Keratinocyte (primary cell): Measurements from ENCODE around the gene TJP2. TPM values are rescaled to one million over a fixed set of nuclear protein-coding genes. Genes with fewer than 3 reads are reported as not detected.

Source experiments
- DNase-seq: peaks from one replicate; pipeline ENCODE4 v3.0.0-alpha.2; 2011; ENCODE audit warnings: low read depth, missing footprints, low spot score
- FAIRE-seq: peaks from 2 replicates; lab custom pipeline; 2011; peaks lifted over from hg19 to GRCh38; lab: Jason Lieb, UNC
- H2AFZ ChIP-seq: 2 replicates; pipeline ENCODE4 v1.6.0; 2012; ENCODE audit warnings: low read length, control low read depth, inconsistent platforms; ENCODE audit not compliant: control insufficient read depth
- H3K27ac ChIP-seq: 2 replicates; pipeline ENCODE4 v1.5.1; 2011; ENCODE audit warnings: low read length; ENCODE audit not compliant: control insufficient read depth, insufficient read depth
- H3K27me3 ChIP-seq: 3 replicates; pipeline ENCODE4 v1.6.0; 2011; ENCODE audit warnings: low read length; ENCODE audit not compliant: control insufficient read depth, insufficient read depth; ENCODE audit errors: extremely low read depth
- H3K36me3 ChIP-seq, 2 experiments: 2 replicates in 1 of 2; 3 replicates in 1 of 2; pipeline ENCODE4 v1.5.1; 2011; ENCODE audit warnings: low read length in 2 of 2, mild to moderate bottlenecking in 1 of 2; ENCODE audit not compliant: control insufficient read depth in 2 of 2, insufficient read depth in 2 of 2; ENCODE audit errors: extremely low read depth in 1 of 2
- H3K4me1 ChIP-seq: 3 replicates; pipeline ENCODE4 v1.5.1; 2011; ENCODE audit warnings: low read length; ENCODE audit not compliant: control insufficient read depth, insufficient read depth; ENCODE audit errors: extremely low read depth
- H3K4me2 ChIP-seq: 3 replicates; pipeline ENCODE4 v1.6.0; 2011; ENCODE audit warnings: low read depth, low read length; ENCODE audit not compliant: control insufficient read depth, insufficient read depth; ENCODE audit errors: extremely low read depth
- H3K4me3 ChIP-seq, 3 experiments: fragments of 200-600 bp in 1 of 3; sonication (generic) in 1 of 3; 2 replicates in 2 of 3; 3 replicates in 1 of 3; pipeline ENCODE4 v1.5.1; 2011 to 2016; ENCODE audit warnings: low read length in 3 of 3, mild to moderate bottlenecking in 3 of 3, control low read depth in 2 of 3, inconsistent platforms in 1 of 3, low read depth in 1 of 3, mixed read lengths in 1 of 3, mixed run types in 1 of 3, moderate library complexity in 1 of 3; ENCODE audit not compliant: control insufficient read depth in 2 of 3, insufficient read depth in 2 of 3; ENCODE audit errors: extremely low read depth in 1 of 3
- H3K79me2 ChIP-seq: 2 replicates; pipeline ENCODE4 v1.6.0; 2012; ENCODE audit warnings: low read length; ENCODE audit not compliant: control insufficient read depth, insufficient read depth
- H3K9ac ChIP-seq: 3 replicates; pipeline ENCODE4 v1.6.0; 2011; ENCODE audit warnings: low read length; ENCODE audit not compliant: control insufficient read depth, insufficient read depth; ENCODE audit errors: extremely low read depth
- H3K9me1 ChIP-seq: 3 replicates; pipeline ENCODE4 v1.6.0; 2011; ENCODE audit warnings: low read length; ENCODE audit not compliant: control insufficient read depth, insufficient read depth; ENCODE audit errors: extremely low read depth
- H3K9me3 ChIP-seq: 2 replicates; pipeline ENCODE4 v1.5.1; 2012; ENCODE audit warnings: low read depth, low read length; ENCODE audit not compliant: control insufficient read depth
- H4K20me1 ChIP-seq: 3 replicates; pipeline ENCODE4 v1.6.0; 2011; ENCODE audit warnings: low read length; ENCODE audit not compliant: control insufficient read depth, insufficient read depth; ENCODE audit errors: extremely low read depth
- EZH2 ChIP-seq: IDR thresholded peaks from one replicate; pipeline ENCODE4 v1.6.1; 2012; ENCODE audit warnings: inconsistent platforms, mild to moderate bottlenecking, low read length, moderate library complexity
- dilution Hi-C: fragments of 300-500 bp; cut with MboI; formaldehyde crosslinking; loops from one replicate; pipeline ENCODE4 v1.7.0; 2020; ENCODE audit warnings: low sequenced_read_pairs; ENCODE audit not compliant: extremely low pct_ligation_motif_present
- polyA plus RNA-seq, 5 experiments: library from polyadenylated mRNA; depleted of rRNA in 3 of 5; stranded (reverse) in 3 of 5; stranded (forward) in 1 of 5; unstranded in 1 of 5; fragments of >200 nt; gene quantifications; 1 replicate in 1 of 5; 2 replicates in 3 of 5; 3 replicates in 1 of 5; pipeline versions ENCODE4 v1.2.1 to v1.2.3, GENCODE V29; 2011 to 2012; ENCODE audit warnings: missing spikeins in 2 of 5, low read depth in 1 of 5, low replicate concordance in 1 of 5
- TF ChIP-seq, protein P1 (sequence below), 3 experiments: IDR thresholded peaks in 1 of 3; conservative IDR thresholded peaks in 1 of 3; optimal IDR thresholded peaks in 1 of 3; 2 replicates in 2 of 3; 3 replicates in 1 of 3; pipeline versions ENCODE3 to v1.5.1; 2011; ENCODE audit warnings: low read length in 3 of 3, mild to moderate bottlenecking in 3 of 3, moderate library complexity in 2 of 3, control low read depth in 1 of 3, inconsistent platforms in 1 of 3; ENCODE audit not compliant: insufficient read depth in 2 of 3; ENCODE audit errors: extremely low read depth in 1 of 3

The TJP2 gene
- polyA plus RNA-seq, 1 donor (not counting 4 experiments of a cell fraction or from before 2014, with no cell fraction given), result 74.8 TPM

- H3K4me2 ChIP-seq, result no peak overlapping the region
- FAIRE-seq, result no peak
- H2AFZ ChIP-seq, result no peak overlapping the region
- no peak overlapping the region for H3K27ac ChIP-seq
- H3K4me3 ChIP-seq, result no peak overlapping the region
- no peak for TF ChIP-seq EZH2
- TF ChIP-seq, protein P1, sequence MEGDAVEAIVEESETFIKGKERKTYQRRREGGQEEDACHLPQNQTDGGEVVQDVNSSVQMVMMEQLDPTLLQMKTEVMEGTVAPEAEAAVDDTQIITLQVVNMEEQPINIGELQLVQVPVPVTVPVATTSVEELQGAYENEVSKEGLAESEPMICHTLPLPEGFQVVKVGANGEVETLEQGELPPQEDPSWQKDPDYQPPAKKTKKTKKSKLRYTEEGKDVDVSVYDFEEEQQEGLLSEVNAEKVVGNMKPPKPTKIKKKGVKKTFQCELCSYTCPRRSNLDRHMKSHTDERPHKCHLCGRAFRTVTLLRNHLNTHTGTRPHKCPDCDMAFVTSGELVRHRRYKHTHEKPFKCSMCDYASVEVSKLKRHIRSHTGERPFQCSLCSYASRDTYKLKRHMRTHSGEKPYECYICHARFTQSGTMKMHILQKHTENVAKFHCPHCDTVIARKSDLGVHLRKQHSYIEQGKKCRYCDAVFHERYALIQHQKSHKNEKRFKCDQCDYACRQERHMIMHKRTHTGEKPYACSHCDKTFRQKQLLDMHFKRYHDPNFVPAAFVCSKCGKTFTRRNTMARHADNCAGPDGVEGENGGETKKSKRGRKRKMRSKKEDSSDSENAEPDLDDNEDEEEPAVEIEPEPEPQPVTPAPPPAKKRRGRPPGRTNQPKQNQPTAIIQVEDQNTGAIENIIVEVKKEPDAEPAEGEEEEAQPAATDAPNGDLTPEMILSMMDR (optimal IDR thresholded peaks at IDR 0.05 in 1 of 3, IDR thresholded peaks at IDR 0.05 in 1 of 3, conservative IDR thresholded peaks at IDR 0.05 in 1 of 3; ENCODE audit: extremely low read depth in 1 of 3, insufficient read depth in 2 of 3, low read length in 3 of 3), result no peak
- H3K27me3 ChIP-seq, result no peaks in the 10 kb centered on the region
- H3K9ac ChIP-seq, result no peak overlapping the region
- peaks cover 8% of the 10 kb centered on the region for H4K20me1 ChIP-seq
- DNase-seq, result no peak
- peaks cover 0 to 3% of the 10 kb centered on the region in 2 experiments for H3K36me3 ChIP-seq
- peaks cover 15% of the 10 kb centered on the region for H3K4me1 ChIP-seq
- peaks cover 10% of the 10 kb centered on the region for H3K9me1 ChIP-seq
- H3K79me2 ChIP-seq, result peaks cover 94% of the 10 kb centered on the region
- dilution Hi-C loops, result no loop called here
- H3K9me3 ChIP-seq, result no peaks in the 10 kb centered on the region
Observed at GRCh38 chr9:69197687-69198086, 23.6 kb downstream of the TJP2 start.

DNA sequence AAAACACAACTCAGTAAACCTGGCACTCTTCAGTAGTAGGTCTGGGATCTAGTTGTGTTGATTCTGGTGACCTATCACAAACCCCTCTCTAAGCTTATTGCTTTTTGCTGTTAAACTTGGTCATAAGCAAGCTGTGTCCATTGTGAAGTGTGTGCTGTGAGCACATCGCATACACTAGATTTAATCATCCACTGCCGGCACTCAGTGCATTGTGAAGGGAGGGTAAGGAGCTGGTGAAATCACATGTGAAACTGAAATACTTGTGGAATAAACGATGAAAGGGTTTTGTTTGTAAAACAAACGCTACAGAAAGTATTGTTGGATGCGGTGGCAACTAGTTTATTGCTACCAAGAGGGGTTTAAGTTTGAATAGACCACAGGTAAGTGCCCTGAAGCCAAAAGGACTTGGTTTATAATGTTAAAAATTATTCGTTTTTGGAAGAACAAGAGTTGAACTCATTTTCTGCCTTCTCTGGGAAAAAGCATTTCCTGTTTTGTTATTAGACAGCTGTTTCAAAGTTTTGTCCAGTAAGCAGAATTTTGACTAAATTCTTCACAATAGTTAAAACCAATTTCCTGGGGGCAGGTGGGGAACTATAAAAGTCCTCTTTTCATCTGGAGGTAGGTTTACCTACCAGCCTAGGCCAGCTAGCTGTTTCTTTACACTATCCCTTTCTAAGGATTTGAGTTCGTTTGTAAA lies 24.6 kb downstream of the TJP2 start:
- Histone ChIP-seq H3K9ac (no peak overlapping the region), H3K36me3 (peaks cover 0 to 3% of the 10 kb centered on the region in 2 experiments), H3K9me1 (peaks cover 10% of the 10 kb centered on the region), H2AFZ (no peak overlapping the region), H3K9me3 (no peaks in the 10 kb centered on the region), H3K79me2 (peaks cover 92% of the 10 kb centered on the region), H3K27me3 (no peaks in the 10 kb centered on the region), H3K27ac (no peak overlapping the region), H3K4me3 (no peak overlapping the region), H4K20me1 (peaks cover 8% of the 10 kb centered on the region), H3K4me2 (no peak overlapping the region), H3K4me1 (peaks cover 15% of the 10 kb centered on the region)
- TF ChIP-seq EZH2, result no peak
- TF ChIP-seq, protein P1 (optimal IDR thresholded peaks at IDR 0.05 in 1 of 3, IDR thresholded peaks at IDR 0.05 in 1 of 3, conservative IDR thresholded peaks at IDR 0.05 in 1 of 3; ENCODE audit: extremely low read depth in 1 of 3, insufficient read depth in 2 of 3, low read length in 3 of 3), result no peak
- FAIRE-seq, result no peak
- dilution Hi-C loops, result no loop called here
- DNase-seq, result no peak
